ENCODE measurements around the gene CAPN15.
"Not testable (repeated sequence)": the region's sequence is repeated elsewhere in the genome, so short reads cannot be mapped to it uniquely, and the experiment has no call there.

The CAPN15 gene

GRCh38 chr16:527015-527903 lies at the start of gene CAPN15:
TSS of gene CAPN15 (plus strand) at chr16:527712. CDS start at chr16:546839, 19,127 bp downstream.
- peak; percentile 47 to 88 (median 76) for DNase-seq

GRCh38 chr16:478287-478686 lies 49.2 kb upstream of the CAPN15 start:
- not testable (repeated sequence) for DNase-seq

- no peak for DNase-seq
Measured at GRCh38 chr16:482468-483185, 44.9 kb upstream of the CAPN15 start.

GRCh38 chr16:483341-484075 lies 44.0 kb upstream of the CAPN15 start:
- no peak for DNase-seq

- no peak for DNase-seq
Measured at GRCh38 chr16:489606-490005, 37.9 kb upstream of the CAPN15 start.

GRCh38 chr16:490768-491167 lies 36.7 kb upstream of the CAPN15 start:
- DNase-seq: no peak

DNA sequence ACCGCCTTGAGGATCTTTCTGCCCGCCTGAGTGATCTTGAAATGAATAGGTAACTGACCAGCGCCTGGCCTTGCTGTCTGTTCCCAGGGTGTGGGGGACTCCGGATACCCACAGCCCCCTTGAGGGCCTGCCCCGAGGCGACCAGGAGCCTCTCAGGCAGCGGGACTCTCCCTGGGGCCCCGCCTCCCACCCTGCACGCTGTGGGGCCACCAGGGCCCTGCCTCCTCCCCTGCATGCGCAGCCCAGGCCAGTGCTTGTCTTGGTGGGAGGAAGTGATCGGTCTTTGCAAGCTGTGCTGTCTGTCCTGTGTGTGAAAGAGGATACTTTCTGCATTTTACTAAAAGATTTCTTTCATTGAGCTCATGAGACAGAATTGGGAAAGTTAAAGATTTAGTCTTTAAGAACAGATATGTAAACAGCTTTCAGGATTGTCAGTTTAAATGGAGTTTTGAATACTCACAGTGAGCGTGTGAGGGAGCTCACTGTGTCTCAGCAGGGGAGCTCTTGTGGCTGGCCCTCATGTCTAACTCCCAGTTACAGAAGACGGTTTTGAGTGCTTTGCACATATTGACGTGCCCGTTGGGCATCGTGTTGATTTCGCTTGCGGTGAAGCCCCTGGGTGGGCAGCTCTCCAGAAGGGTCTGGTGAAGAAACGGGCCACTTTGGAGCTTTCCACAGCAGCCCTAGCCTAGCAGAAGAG lies 36.1 kb upstream of the CAPN15 start:
- no peak for DNase-seq

DNA sequence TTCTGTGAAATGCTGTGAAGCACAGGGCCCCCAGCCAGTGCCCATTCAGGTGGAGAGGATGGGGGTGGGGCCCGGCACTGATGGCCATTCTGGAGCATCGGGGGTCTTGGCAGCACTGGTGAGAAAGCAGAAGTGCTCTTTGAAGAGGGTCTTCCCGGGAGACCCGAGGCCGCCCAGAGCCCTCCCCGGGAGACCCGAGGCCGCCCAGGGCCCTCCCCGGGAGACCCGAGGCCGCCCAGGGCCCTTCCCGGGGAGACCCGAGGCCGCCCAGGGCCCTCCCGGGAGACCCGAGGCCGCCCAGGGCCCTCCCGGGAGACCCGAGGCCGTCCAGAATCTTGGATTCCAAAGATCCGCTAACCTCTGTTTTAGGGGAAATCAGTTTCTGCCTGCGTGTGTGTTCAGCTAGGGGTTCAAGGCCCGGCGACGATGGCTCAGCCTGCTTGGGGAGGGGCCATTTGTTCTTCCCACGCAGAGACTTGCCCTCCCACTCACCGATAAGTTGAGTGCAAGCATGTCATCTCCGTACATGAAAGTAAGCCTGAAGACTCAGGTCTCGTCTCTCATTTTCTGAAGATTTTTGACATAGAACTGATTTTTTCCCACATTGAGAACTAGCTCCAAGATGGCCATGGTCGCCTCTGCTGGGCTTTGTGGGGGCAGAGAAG lies 35.2 kb upstream of the CAPN15 start:
- DNase-seq: no peak

GRCh38 chr16:494676-495075 lies 32.8 kb upstream of the CAPN15 start:
- peak in 1 of 4 experiments; percentile 22 for DNase-seq

- DNase-seq: no peak
Measured at GRCh38 chr16:495127-495748, 32.3 kb upstream of the CAPN15 start.

- DNase-seq: no peak
Measured at GRCh38 chr16:496097-496886, 31.2 kb upstream of the CAPN15 start.

- DNase-seq: no peak
Measured at GRCh38 chr16:497258-497657, 30.3 kb upstream of the CAPN15 start.

DNA sequence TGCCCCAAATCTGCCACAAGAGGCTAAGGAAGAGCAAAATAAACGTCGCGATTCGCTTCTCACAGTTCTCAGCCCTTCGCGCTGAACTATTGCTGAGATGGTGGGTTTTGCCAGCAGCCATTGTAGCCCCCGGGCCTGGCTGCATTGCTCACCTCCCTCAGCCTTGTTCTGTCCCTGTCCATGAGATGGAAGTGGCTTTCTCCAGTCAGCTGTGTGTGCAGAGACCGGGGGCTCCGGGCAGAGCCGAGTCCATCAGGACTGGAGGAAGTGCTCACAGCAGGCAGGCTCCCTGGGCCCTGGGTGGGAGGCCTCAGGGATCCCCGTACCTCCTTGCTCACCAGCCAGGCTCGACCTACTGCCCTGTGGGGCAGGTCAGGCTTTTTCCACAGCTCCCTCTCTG lies 27.6 kb upstream of the CAPN15 start:
- no peak for DNase-seq

DNA sequence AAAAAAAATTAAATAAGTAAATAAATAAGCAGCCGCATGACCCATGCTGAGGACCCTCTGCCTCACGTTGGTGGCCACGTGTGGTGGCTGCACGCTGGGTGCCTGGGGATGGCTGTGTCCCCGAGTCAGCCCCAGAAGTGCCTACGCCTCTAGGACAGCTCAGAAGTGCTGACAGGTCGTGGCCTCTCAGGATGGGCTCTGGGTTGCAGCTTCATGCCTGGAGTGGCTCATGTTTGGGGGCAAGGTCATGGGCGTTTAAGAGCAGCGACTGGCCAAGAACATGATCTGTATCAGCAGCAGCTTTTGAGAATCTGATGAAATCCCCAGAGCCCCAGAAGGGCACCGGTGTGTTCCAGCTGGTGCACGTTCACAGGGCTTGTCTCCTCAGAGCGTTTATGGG lies 26.8 kb upstream of the CAPN15 start:
- no peak for DNase-seq

DNA sequence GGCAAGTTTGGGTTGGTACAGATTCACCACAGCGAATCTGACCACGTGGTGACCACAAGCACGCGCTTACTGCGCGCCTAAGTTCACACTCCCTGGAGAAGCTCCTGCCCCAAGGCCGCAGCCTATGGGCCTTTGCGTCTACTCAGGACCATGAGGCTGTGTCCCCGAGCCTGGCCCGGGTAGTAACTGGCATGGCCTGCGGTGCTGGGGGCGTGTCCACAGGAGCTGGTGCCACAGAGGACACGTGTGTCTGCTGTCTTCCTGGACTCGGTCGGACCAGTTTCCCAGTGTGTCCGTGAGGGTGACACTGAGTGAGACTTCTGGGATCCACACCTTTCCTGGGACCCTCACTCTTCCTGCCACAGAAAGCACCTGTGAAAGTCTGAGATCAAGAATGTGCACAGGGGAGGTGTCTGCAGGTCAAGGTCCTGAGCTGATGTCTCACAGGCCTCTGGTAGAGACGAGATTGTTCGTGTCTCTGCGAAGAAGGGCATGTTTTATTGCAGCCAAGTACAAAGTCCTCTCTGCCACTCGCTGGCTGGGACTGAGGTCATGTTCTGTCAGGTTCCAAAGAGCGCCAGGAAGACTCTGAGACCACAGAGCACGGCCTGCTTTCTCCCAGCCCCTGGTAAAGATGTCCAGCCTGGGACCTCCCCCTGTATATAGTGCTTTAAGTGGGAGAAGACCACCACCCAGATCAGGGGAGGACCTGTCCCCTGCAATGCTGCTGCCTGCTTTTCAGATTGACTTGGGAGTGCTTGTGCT lies 25.2 kb upstream of the CAPN15 start:
- no peak for DNase-seq

GRCh38 chr16:503150-504071 lies 24.1 kb upstream of the CAPN15 start:
- no peak for DNase-seq

DNA sequence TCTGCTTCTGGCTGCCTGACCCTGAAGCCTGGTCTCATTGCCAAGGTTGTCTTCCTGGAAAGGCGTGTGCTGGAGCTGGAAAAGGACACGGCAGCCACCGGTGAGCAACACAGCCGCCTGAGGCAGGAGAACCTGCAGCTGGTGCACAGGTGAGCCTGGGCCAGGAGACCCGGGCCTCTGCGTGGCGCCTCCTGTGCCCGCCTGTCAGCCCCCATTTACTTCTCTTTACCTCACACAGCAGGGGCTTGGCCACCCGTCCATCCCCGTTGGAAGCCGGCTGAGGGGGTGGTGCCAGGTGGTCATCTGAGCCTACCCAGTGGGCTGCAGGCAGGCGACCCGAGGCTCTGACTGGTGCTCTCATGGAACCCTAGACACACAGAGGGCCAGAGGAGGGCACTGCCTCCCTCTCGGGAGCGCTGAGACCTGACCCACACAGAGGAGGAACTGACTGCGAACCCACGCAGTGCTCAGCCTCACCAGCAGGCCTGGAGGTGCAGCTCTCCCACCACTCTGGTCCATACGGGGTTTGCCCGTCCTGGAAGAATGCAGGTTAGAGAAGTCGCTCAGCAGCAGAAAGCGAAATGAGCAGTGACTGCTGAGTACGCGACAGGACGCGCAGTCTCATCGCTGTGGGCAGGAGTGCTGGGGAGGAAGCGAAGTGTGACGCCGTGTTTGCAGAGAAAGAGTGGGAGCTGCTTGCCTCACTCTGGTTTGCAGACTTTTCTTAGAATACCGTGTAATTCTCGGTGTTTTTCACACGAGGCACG lies 21.9 kb upstream of the CAPN15 start:
- no peak for DNase-seq

- no peak for DNase-seq
Measured at GRCh38 chr16:506246-506546, 21.3 kb upstream of the CAPN15 start.

All from activated naive CD4-positive, alpha-beta T cell (primary cell).